GM23338 (cell line): ENCODE results near the gene LGALS8. TPM values are rescaled to one million over a fixed set of nuclear protein-coding genes. Genes with fewer than 3 reads are reported as not detected.

Experiments
- ATAC-seq: fragments of 200-7000 bp; cut with Tn5 transposase; 3 replicates; pipeline ENCODE4 v1.9.1; 2020
- DNase-seq: peaks from one replicate; pipeline ENCODE4 v3.0.0-alpha.2; 2015; ENCODE audit warnings: low spot score
- H2AFZ ChIP-seq: fragments of 200-600 bp; sonication (generic); 2 replicates; pipeline ENCODE4 v1.8.0; 2016; ENCODE audit warnings: antibody characterized with exemption, mild to moderate bottlenecking, moderate library complexity
- H3F3A ChIP-seq: fragments of 200-600 bp; sonication (generic); replicated peaks from 2 replicates; pipeline ENCODE4 v1.8.0; 2017; ENCODE audit warnings: antibody characterized with exemption, mixed run types, low read depth
- H3K27ac ChIP-seq: fragments of 200-600 bp; sonication (generic); 2 replicates; pipeline ENCODE4 v1.6.1; 2016; ENCODE audit warnings: low read depth
- H3K27me3 ChIP-seq: fragments of 200-600 bp; sonication (generic); 2 replicates; pipeline ENCODE4 v1.8.0; 2016; ENCODE audit warnings: mild to moderate bottlenecking, mixed run types, moderate library complexity; ENCODE audit not compliant: insufficient read depth
- H3K36me3 ChIP-seq: fragments of 200-600 bp; sonication (generic); 2 replicates; pipeline ENCODE4 v1.8.0; 2016; ENCODE audit warnings: mild to moderate bottlenecking; ENCODE audit not compliant: insufficient read depth
- H3K4me1 ChIP-seq: fragments of 200-600 bp; sonication (generic); 2 replicates; pipeline ENCODE4 v1.8.0; 2016; ENCODE audit warnings: mild to moderate bottlenecking, moderate library complexity; ENCODE audit not compliant: insufficient read depth
- H3K4me2 ChIP-seq: fragments of 200-600 bp; sonication (generic); 2 replicates; pipeline ENCODE4 v1.7.1; 2017; ENCODE audit warnings: mixed run types
- H3K4me3 ChIP-seq: fragments of 200-600 bp; sonication (generic); 2 replicates; pipeline ENCODE4 v1.6.1; 2016; ENCODE audit warnings: mixed run types
- H3K79me2 ChIP-seq: fragments of 200-600 bp; sonication (generic); replicated peaks from 2 replicates; pipeline ENCODE4 v1.8.0; 2017; ENCODE audit warnings: mild to moderate bottlenecking; ENCODE audit not compliant: insufficient read depth
- H3K9me2 ChIP-seq: fragments of 200-600 bp; sonication (generic); 2 replicates; pipeline ENCODE4 v1.8.0; 2017; ENCODE audit not compliant: insufficient read depth
- H4K20me1 ChIP-seq: fragments of 200-600 bp; sonication (generic); replicated peaks from 2 replicates; pipeline ENCODE4 v1.8.0; 2017; ENCODE audit warnings: mild to moderate bottlenecking; ENCODE audit not compliant: insufficient read depth
- H3K27ac Mint-ChIP-seq: 2 replicates; pipeline ENCODE4 v1.8.0; 2020; ENCODE audit warnings: inconsistent platforms, mild to moderate bottlenecking, moderate library complexity, mixed read lengths
- H3K27me3 Mint-ChIP-seq: 3 replicates; pipeline ENCODE4 v1.8.0; 2022; ENCODE audit warnings: low read depth, mild to moderate bottlenecking, moderate library complexity, mixed read lengths, inconsistent platforms; ENCODE audit not compliant: insufficient read depth, poor library complexity
- H3K36me3 Mint-ChIP-seq: 3 replicates; pipeline ENCODE4 v1.8.0; 2021; ENCODE audit warnings: low read depth, mild to moderate bottlenecking, inconsistent platforms, moderate library complexity, mixed read lengths
- H3K4me1 Mint-ChIP-seq: 3 replicates; pipeline ENCODE4 v1.8.0; 2020; ENCODE audit warnings: mild to moderate bottlenecking, inconsistent platforms, mixed read lengths
- H3K4me3 Mint-ChIP-seq: 3 replicates; pipeline ENCODE4 v1.8.0; 2021; ENCODE audit warnings: moderate library complexity, mild to moderate bottlenecking, inconsistent platforms, mixed read lengths
- H3K9me3 Mint-ChIP-seq: 3 replicates; pipeline ENCODE4 v1.8.0; 2020; ENCODE audit warnings: moderate library complexity, mild to moderate bottlenecking, inconsistent platforms, mixed read lengths
- CREB1 ChIP-seq: fragments of 250-450 bp; sonication (Bioruptor Pico); IDR thresholded peaks from 2 replicates; pipeline ENCODE4 v1.5.0; 2020; ENCODE audit warnings: low read depth, mild to moderate bottlenecking, moderate library complexity
- EZH2 ChIP-seq: fragments of 200-600 bp; sonication (generic); IDR thresholded peaks from one replicate; pipeline ENCODE4 v1.8.0; 2017; ENCODE audit warnings: antibody characterized with exemption, mild to moderate bottlenecking, low read depth; ENCODE audit not compliant: unreplicated experiment
- EZH2phosphoT487 ChIP-seq: fragments of 200-600 bp; sonication (generic); IDR thresholded peaks from one replicate; pipeline ENCODE4 v1.8.1; 2018; ENCODE audit warnings: antibody characterized with exemption; ENCODE audit not compliant: unreplicated experiment
- JUNB ChIP-seq: IDR thresholded peaks from one replicate; pipeline ENCODE4 v1.6.1; 2016; ENCODE audit warnings: antibody characterized with exemption; ENCODE audit not compliant: unreplicated experiment
- NANOG ChIP-seq: IDR thresholded peaks from 2 replicates; pipeline ENCODE4 v1.6.1; 2016; ENCODE audit warnings: antibody characterized with exemption, borderline replicate concordance
- POLR2AphosphoS5 ChIP-seq: IDR thresholded peaks from 2 replicates; pipeline ENCODE4 v1.6.1; 2016; ENCODE audit warnings: antibody characterized with exemption, low read depth
- STAT1 ChIP-seq: IDR thresholded peaks from one replicate; pipeline ENCODE4 v1.6.1; 2016; ENCODE audit warnings: antibody characterized with exemption; ENCODE audit not compliant: unreplicated experiment
- ZNF114 ChIP-seq: fragments of 250-450 bp; sonication (Bioruptor Pico); IDR thresholded peaks from 2 replicates; pipeline ENCODE4 v1.5.0; 2020; ENCODE audit warnings: mild to moderate bottlenecking, moderate library complexity
- ZNF331 ChIP-seq: fragments of 250-450 bp; sonication (Bioruptor Pico); IDR thresholded peaks from 2 replicates; pipeline ENCODE4 v1.5.0; 2020; ENCODE audit warnings: low read depth, mild to moderate bottlenecking, moderate library complexity
- ZNF462 ChIP-seq: fragments of 250-450 bp; sonication (Bioruptor Pico); IDR thresholded peaks from 2 replicates; pipeline ENCODE4 v1.5.0; 2020; ENCODE audit warnings: mild to moderate bottlenecking, moderate library complexity
- polyA plus RNA-seq: library from polyadenylated mRNA; unstranded; fragments of >200 nt; fragmentation: Nextera tagmentation; extraction: Ambion mirVana; gene quantifications from 2 replicates; pipeline ENCODE4 v1.2.1, GENCODE V29; 2016
- total RNA-seq: library from RNA; depleted of rRNA; stranded (reverse); fragments of >200 nt; shearing (Covaris generic); gene quantifications from 2 replicates; pipeline ENCODE4 v1.2.3, GENCODE V29; 2014
- TF ChIP-seq, protein P1 (sequence below): IDR thresholded peaks from one replicate; pipeline ENCODE4 v1.6.1; 2018; ENCODE audit warnings: antibody characterized with exemption; ENCODE audit not compliant: unreplicated experiment
- TF ChIP-seq, protein P2 (sequence below): IDR thresholded peaks from 2 replicates; pipeline ENCODE4 v1.6.1; 2016; ENCODE audit warnings: antibody characterized with exemption
- TF ChIP-seq, protein P3 (sequence below), 2 experiments: fragments of 200-600 bp in 1 of 2; sonication (generic) in 1 of 2; conservative IDR thresholded peaks; 2 replicates each; pipeline versions ENCODE4 v1.5.1 to v1.6.1; 2016 to 2017; ENCODE audit warnings: antibody characterized with exemption in 2 of 2, low read depth in 2 of 2, mild to moderate bottlenecking in 2 of 2, moderate library complexity in 1 of 2

LGALS8 gene
- total and polyA plus RNA-seq, 2 experiments from 2014 or later, result 10.1 to 11.5 TPM

GRCh38 chr1:236480758-236481436 is 42.9 kb upstream of the LGALS8 start:
- no peak overlapping the region for H3K4me3 ChIP-seq
- Mint-ChIP-seq H3K27me3 (peaks cover 4% of the 10 kb centered on the region), H3K4me1 (peaks cover 11% of the 10 kb centered on the region; the same call in 2 of the 3 replicates), H3K4me3 (no peak overlapping the region), H3K27ac (no peak overlapping the region), H3K9me3 (no peaks in the 10 kb centered on the region; the same call in 2 of the 3 replicates), H3K36me3 (peaks cover 15% of the 10 kb centered on the region)
- H2AFZ ChIP-seq, result no peak overlapping the region
- ATAC-seq (no peak), DNase-seq (no peak)
- TF ChIP-seq, protein P1, sequence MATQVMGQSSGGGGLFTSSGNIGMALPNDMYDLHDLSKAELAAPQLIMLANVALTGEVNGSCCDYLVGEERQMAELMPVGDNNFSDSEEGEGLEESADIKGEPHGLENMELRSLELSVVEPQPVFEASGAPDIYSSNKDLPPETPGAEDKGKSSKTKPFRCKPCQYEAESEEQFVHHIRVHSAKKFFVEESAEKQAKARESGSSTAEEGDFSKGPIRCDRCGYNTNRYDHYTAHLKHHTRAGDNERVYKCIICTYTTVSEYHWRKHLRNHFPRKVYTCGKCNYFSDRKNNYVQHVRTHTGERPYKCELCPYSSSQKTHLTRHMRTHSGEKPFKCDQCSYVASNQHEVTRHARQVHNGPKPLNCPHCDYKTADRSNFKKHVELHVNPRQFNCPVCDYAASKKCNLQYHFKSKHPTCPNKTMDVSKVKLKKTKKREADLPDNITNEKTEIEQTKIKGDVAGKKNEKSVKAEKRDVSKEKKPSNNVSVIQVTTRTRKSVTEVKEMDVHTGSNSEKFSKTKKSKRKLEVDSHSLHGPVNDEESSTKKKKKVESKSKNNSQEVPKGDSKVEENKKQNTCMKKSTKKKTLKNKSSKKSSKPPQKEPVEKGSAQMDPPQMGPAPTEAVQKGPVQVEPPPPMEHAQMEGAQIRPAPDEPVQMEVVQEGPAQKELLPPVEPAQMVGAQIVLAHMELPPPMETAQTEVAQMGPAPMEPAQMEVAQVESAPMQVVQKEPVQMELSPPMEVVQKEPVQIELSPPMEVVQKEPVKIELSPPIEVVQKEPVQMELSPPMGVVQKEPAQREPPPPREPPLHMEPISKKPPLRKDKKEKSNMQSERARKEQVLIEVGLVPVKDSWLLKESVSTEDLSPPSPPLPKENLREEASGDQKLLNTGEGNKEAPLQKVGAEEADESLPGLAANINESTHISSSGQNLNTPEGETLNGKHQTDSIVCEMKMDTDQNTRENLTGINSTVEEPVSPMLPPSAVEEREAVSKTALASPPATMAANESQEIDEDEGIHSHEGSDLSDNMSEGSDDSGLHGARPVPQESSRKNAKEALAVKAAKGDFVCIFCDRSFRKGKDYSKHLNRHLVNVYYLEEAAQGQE, result no peak
- TF ChIP-seq, protein P2, sequence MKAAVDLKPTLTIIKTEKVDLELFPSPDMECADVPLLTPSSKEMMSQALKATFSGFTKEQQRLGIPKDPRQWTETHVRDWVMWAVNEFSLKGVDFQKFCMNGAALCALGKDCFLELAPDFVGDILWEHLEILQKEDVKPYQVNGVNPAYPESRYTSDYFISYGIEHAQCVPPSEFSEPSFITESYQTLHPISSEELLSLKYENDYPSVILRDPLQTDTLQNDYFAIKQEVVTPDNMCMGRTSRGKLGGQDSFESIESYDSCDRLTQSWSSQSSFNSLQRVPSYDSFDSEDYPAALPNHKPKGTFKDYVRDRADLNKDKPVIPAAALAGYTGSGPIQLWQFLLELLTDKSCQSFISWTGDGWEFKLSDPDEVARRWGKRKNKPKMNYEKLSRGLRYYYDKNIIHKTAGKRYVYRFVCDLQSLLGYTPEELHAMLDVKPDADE, result no peak
- no peak for TF ChIP-seq CREB1
- TF ChIP-seq ZNF462 (CRISPR knock-in tag), result no peak
- TF ChIP-seq EZH2, result no peak
- TF ChIP-seq, protein P3, sequence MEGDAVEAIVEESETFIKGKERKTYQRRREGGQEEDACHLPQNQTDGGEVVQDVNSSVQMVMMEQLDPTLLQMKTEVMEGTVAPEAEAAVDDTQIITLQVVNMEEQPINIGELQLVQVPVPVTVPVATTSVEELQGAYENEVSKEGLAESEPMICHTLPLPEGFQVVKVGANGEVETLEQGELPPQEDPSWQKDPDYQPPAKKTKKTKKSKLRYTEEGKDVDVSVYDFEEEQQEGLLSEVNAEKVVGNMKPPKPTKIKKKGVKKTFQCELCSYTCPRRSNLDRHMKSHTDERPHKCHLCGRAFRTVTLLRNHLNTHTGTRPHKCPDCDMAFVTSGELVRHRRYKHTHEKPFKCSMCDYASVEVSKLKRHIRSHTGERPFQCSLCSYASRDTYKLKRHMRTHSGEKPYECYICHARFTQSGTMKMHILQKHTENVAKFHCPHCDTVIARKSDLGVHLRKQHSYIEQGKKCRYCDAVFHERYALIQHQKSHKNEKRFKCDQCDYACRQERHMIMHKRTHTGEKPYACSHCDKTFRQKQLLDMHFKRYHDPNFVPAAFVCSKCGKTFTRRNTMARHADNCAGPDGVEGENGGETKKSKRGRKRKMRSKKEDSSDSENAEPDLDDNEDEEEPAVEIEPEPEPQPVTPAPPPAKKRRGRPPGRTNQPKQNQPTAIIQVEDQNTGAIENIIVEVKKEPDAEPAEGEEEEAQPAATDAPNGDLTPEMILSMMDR (conservative IDR thresholded peaks at IDR 0.05; ENCODE audit: low read depth in 2 of 2), result no peak
- TF ChIP-seq POLR2AphosphoS5, result no peak
- no peak for TF ChIP-seq EZH2phosphoT487
- TF ChIP-seq STAT1, result no peak
- TF ChIP-seq NANOG, result no peak
- TF ChIP-seq ZNF114 (CRISPR knock-in tag), result no peak
- no peak for TF ChIP-seq ZNF331 (CRISPR knock-in tag)
- no peak for TF ChIP-seq JUNB
- no peaks in the 10 kb centered on the region for H3K4me1 ChIP-seq
- H3K36me3 ChIP-seq, result no peaks in the 10 kb centered on the region
- no peak overlapping the region for H3K4me2 ChIP-seq
- H3F3A ChIP-seq, result no peaks in the 10 kb centered on the region
- 0 out of 2 replicates have a peak, but pooled peaks cover 4% of the 10 kb centered on the region for H3K9me2 ChIP-seq
- no peaks in the 10 kb centered on the region for H4K20me1 ChIP-seq
- H3K79me2 ChIP-seq, result no peaks in the 10 kb centered on the region
- no peaks in the 10 kb centered on the region for H3K27me3 ChIP-seq
- no peak overlapping the region for H3K27ac ChIP-seq
